Nephron (organoid): ENCODE data around the gene CCL4L2.
A peak's percentile ranks its signal among the peaks of the same experiment; 100 is the strongest.
"Not testable (repeated sequence)": the region's sequence is repeated elsewhere in the genome, so short reads cannot be mapped to it uniquely, and the experiment has no call there.

Experiments
- H3K27ac Mint-ChIP-seq, 3 experiments: 2 replicates each; pipeline ENCODE4 v1.8.0; 2020; ENCODE audit warnings: mixed read lengths in 3 of 3, mild to moderate bottlenecking in 2 of 3, moderate library complexity in 1 of 3
- H3K27me3 Mint-ChIP-seq: 2 replicates; pipeline ENCODE4 v1.8.0; 2021; ENCODE audit warnings: low read depth, mild to moderate bottlenecking, moderate library complexity, mixed read lengths
- H3K36me3 Mint-ChIP-seq: 2 replicates; pipeline ENCODE4 v1.8.0; 2020; ENCODE audit warnings: low read depth, mixed read lengths
- H3K4me1 Mint-ChIP-seq: 2 replicates; pipeline ENCODE4 v1.8.0; 2020; ENCODE audit warnings: mixed read lengths
- H3K4me3 Mint-ChIP-seq, 3 experiments: 2 replicates each; pipeline ENCODE4 v1.8.0; 2020; ENCODE audit warnings: mild to moderate bottlenecking in 3 of 3, mixed read lengths in 3 of 3, moderate library complexity in 2 of 3
- H3K9me3 Mint-ChIP-seq: 2 replicates; pipeline ENCODE4 v1.8.0; 2020; ENCODE audit warnings: mixed read lengths
- TF ChIP-seq, protein P1 (sequence below), 3 experiments: fragments of 200-600 bp; sonication (generic); IDR thresholded peaks; one replicate each; pipeline ENCODE4 v1.5.0; 2021; ENCODE audit warnings: antibody characterized with exemption in 3 of 3; ENCODE audit not compliant: unreplicated experiment in 3 of 3

Gene CCL4L2

DNA sequence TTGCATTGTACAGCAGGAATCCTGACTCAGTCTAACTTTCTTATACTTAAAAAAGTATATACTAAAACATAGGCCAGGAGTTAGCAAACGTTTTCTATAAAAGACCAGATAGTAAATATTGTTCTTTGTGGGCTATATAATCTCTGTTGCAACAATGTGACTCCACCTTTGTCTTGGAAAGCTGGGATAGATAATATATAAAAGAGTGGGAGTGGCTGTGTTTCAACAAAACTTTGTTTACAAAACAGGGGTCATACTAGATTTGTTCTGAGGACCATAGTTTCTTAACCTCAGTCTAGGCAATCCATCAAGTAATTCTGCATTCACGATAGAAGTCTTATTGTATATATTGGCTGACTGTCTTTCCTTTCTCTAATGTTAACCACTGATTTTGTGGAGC lies 25.4 kb upstream of the CCL4L2 start:
- TF ChIP-seq, protein P1, sequence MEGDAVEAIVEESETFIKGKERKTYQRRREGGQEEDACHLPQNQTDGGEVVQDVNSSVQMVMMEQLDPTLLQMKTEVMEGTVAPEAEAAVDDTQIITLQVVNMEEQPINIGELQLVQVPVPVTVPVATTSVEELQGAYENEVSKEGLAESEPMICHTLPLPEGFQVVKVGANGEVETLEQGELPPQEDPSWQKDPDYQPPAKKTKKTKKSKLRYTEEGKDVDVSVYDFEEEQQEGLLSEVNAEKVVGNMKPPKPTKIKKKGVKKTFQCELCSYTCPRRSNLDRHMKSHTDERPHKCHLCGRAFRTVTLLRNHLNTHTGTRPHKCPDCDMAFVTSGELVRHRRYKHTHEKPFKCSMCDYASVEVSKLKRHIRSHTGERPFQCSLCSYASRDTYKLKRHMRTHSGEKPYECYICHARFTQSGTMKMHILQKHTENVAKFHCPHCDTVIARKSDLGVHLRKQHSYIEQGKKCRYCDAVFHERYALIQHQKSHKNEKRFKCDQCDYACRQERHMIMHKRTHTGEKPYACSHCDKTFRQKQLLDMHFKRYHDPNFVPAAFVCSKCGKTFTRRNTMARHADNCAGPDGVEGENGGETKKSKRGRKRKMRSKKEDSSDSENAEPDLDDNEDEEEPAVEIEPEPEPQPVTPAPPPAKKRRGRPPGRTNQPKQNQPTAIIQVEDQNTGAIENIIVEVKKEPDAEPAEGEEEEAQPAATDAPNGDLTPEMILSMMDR (IDR thresholded peaks at IDR 0.05; ENCODE audit: unreplicated experiment in 3 of 3) = no peak
- H3K4me1 Mint-ChIP-seq = no peaks in the 10 kb centered on the region
- no peaks in the 10 kb centered on the region for H3K9me3 Mint-ChIP-seq
- no peaks in the 10 kb centered on the region for H3K36me3 Mint-ChIP-seq
- no peak overlapping the region for H3K27ac Mint-ChIP-seq
- H3K27me3 Mint-ChIP-seq = peaks cover 80% of the 10 kb centered on the region
- peak overlapping the region; percentile 6 to 7 (median 7) for H3K4me3 Mint-ChIP-seq

DNA sequence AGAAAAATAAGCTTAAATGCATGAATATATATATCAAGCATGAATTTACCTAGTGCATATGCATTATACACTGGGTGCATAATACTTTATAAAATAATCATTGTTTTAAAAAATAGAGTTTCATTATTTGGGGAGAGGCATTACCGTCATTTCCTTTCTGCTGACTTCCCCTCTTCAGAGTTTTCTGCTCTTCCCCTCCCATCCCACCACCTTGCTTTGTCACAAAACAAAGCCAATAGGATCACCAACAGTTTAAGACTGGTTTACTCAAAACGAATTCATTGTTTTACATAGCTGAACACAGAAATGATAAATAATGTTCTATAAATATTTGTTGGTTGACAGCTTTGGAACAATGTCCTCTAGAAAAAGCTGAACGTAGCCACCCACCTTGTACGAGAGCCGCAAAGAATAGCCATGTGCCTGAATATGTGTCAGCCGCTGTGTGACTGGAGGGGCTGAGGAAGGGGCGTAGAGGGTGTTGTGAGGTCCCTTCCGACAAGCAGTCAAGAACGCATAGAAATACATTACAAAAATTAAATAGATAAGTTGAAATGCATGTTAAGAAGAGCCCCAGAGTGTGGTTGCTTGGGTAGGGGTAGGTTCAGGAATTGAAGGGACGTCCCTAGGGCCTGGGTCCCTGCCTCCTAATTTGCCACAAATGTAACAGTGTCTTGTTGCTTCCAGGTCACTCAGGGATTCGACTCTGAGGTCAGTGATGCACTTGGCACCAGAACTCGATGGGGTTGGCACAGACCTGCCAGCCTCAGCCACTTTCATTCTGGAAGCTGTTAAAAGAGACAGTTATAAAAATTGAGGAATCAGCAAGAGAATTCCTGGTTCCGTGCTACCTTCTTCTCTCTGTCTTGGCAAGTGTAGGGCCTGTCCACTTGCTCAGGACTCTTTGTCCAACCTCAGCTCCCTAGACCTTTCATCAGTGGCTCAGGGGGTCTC lies 23.8 kb upstream of the CCL4L2 start:
- H3K4me1 Mint-ChIP-seq, H3K27ac Mint-ChIP-seq: not testable (repeated sequence)

DNA sequence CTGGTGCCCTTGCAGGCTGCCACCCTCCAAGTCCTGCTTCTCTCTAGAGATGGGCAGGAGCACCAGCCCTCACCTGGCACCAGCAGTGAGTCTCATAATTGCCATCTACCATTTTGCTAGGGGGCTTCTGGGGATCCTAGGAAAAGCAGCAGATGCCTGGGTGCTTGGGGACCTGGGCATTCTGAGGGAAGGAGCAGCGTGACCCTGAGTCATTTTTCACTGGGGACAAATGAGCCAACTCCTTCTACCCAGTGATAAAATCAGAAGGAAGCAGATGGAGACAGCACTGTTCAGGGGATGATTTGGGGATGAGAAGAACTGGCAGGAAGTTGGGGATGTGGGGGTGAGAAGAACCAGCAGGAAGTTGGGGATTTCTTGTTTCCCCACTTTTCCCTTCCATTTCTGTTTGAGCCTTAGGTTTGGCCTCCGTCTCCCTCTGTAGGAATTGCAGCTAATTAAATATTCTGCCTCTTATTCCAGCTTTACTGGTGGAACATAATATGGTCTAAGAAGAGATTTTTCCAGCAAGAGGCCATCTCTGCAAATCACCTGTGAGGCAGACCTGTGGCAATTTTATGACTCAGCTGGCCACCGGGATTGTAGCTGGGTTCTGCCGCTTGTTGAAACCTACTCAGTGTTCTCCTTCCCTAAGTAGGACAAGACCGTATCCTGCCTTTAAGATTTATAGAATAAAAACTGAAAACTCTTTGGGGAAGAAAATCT lies 22.8 kb upstream of the CCL4L2 start:
- H3K27ac Mint-ChIP-seq, H3K9me3 Mint-ChIP-seq, H3K4me3 Mint-ChIP-seq, H3K36me3 Mint-ChIP-seq, H3K4me1 Mint-ChIP-seq: not testable (repeated sequence)
- H3K27me3 Mint-ChIP-seq = peaks cover 67% of the 10 kb centered on the region

More for the DNA sequence above, 23.8 kb upstream of the CCL4L2 start:
- Mint-ChIP-seq H3K4me3 (peak overlapping the region in 1 of 3 experiments; percentile 8), H3K27me3 (peaks cover 65% of the 10 kb centered on the region)
- not testable (repeated sequence) for H3K36me3 Mint-ChIP-seq, H3K9me3 Mint-ChIP-seq

DNA sequence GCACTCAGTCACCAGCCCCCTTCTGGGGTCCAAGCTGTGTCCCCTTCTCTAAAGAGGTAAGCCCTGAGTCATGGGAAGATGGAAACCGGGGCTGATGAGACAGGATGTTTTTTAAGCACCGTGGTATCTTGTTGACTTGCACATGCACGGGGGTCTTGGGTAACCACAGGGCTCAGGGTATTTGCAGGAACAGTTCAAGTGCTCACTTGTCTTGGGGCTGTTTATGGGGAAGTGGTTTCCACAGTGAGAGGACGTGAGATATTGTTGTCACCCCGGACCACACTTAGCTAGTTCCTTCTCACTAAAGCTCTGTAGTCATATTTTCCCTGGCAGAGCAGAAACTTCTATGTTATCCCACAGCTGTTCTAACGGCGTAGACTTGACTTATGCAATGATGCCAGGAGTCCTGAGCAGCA lies 22.0 kb upstream of the CCL4L2 start:
- Mint-ChIP-seq H3K9me3 (no peaks in the 10 kb centered on the region), H3K4me3 (no peak overlapping the region), H3K36me3 (no peaks in the 10 kb centered on the region), H3K27me3 (peaks cover 59% of the 10 kb centered on the region), H3K4me1 (peaks cover 7% of the 10 kb centered on the region), H3K27ac (no peak overlapping the region)
- TF ChIP-seq, protein P1 (IDR thresholded peaks at IDR 0.05; ENCODE audit: unreplicated experiment in 3 of 3) = no peak

DNA sequence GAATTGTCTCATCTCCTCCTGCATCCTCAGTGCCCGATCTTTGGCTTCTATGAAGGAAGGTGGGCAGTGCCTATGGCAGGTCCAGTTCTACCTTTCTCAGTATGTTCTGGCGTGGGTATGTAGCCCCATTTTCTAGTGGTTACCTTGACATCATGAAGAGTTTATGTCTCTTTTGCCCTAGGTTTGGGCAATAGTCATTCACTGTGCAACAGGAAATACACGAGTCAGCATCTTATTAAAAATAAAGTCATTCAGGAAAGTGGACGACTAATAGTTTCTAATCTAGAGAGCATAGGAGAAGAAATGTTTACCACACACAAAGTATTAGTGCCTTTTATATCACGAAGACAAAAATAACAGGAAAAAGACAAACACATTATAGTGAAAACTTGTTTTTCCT lies 20.9 kb upstream of the CCL4L2 start:
- H3K9me3 Mint-ChIP-seq = not testable (repeated sequence)

DNA sequence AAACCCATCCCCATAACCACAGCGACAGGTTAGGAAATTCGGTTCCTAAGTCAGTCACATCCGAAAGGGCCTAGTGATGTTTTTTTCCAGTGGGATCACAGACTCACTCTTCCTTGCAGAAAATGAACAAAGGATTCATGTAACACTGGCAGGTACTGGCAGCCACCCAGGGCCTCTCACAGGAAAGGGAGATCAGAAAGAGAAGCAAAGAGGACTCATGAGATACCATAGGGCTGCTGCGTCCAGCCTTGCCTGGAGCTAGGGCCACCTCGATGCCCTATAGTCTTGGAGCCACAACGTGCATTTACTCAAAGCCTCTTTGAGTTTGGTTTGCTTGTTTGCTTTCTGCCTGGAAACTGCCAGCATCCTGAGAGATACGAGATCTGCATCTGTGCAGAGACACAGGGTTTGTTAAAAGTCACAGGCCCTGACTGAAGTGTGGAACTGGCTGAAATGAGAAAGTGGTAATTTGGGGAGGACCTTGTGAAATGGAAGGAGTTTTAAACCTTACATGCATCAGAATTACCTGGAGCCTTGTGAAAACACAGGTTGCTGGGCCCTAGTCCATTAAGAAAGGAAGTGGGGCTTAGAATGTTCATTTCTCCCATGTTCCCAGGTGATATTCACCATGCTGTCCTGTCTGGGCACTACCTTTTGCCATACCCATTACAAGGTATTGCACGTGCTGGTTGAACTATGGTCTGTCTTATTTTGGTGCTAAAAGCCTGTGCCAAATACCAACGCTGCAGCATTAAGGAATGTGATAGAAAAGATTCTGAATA lies 20.1 kb upstream of the CCL4L2 start:
- H3K27ac Mint-ChIP-seq, H3K36me3 Mint-ChIP-seq, H3K4me3 Mint-ChIP-seq, H3K9me3 Mint-ChIP-seq: not testable (repeated sequence)
- Mint-ChIP-seq H3K27me3 (peaks cover 50% of the 10 kb centered on the region), H3K4me1 (peaks cover 11% of the 10 kb centered on the region)

More for the DNA sequence above, 20.9 kb upstream of the CCL4L2 start:
- not testable (repeated sequence) for H3K27ac Mint-ChIP-seq, H3K4me3 Mint-ChIP-seq, H3K36me3 Mint-ChIP-seq, H3K4me1 Mint-ChIP-seq
- peaks cover 52% of the 10 kb centered on the region for H3K27me3 Mint-ChIP-seq

DNA sequence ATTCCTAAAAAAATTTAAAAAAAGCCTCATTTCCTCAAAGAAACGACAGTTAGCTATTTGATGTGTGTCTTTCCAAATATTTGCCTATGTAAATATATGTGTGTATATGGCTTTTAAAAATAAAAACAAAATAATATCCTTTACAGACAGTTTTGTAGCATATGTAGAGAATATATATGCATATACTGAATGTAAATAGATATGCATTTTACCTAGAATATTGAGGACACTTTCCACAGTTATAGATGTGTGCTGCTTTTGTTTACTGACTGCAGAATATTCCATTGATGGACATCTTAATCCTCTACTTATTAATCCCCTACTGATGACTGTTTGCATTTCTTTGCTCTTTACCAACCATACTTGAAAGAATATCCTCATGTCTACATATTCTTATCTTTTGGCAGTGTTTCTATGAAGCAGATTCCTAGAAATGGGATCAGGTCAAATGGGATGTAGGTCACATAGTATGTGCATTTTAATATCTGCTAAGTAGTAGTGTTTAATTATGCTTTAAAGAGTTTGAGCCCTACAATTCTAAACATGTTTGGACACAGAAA lies 17.6 kb upstream of the CCL4L2 start:
- peaks cover 11% of the 10 kb centered on the region for H3K4me1 Mint-ChIP-seq
- TF ChIP-seq, protein P1 (IDR thresholded peaks at IDR 0.05; ENCODE audit: unreplicated experiment in 3 of 3) = no peak
- H3K27ac Mint-ChIP-seq = no peak overlapping the region
- no peak overlapping the region for H3K4me3 Mint-ChIP-seq
- H3K9me3 Mint-ChIP-seq = no peaks in the 10 kb centered on the region
- peaks cover 36% of the 10 kb centered on the region for H3K27me3 Mint-ChIP-seq
- H3K36me3 Mint-ChIP-seq = no peaks in the 10 kb centered on the region

DNA sequence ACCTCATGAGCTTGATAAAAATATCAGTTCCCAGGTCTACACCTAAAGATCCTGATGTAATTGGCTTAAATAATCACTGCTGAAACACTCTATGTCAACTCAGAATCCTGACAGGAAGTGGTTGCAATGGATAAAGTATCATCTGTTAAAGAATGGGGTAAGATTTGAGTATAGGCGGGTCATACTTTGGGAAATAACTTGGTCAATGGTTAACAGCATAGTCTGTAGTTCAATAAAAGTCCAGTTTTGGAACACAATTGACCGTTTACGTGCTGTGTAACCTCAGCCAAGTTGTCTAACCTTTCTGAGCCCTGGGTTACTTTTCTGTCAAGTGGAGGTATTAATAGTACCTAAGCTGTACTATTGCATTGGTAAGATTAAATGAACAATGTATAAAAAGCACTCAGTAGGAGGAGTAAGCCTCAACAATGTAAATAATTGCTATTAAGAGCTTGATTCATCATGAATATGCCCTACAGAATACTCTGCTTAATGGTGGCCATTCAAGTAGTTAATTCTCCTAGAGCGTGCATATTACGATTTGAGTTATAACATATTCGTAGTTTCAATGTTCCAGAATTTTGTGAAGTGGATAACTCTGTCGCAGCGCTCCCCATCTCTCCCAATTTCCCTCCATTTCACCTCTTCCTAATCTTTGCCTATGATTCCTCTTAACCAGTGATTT lies 16.6 kb upstream of the CCL4L2 start:
- not testable (repeated sequence) for H3K36me3 Mint-ChIP-seq

DNA sequence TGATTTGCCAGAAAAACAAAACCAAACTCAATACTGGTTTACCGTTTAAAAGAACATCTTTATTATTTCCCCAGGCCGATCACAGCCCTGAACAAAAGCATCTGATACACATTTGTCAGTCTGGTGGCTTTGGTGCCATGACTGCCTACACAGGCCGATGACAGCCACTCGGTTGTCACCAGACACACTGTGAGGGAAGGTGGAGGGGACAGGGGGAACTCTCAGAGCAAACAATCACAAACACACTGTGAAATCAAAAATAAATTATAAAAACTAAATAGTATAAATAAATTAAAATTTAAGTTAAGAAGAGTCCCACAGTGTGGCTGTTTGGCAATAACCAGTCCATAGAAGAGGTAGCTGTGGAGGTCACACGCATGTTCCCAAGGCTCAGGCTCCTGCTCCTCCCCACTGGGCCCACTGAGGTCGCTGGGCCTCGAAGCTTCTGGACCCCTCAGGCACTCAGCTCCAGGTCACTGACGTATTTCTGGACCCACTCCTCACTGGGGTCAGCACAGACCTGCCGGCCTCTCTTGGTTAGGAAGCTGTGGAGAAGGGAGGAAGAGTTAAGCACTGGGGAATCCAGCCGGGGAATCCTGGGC lies 15.9 kb upstream of the CCL4L2 start:
- not testable (repeated sequence) for H3K36me3 Mint-ChIP-seq, H3K4me3 Mint-ChIP-seq
- H3K27me3 Mint-ChIP-seq = peaks cover 30% of the 10 kb centered on the region

More for the DNA sequence above, 16.6 kb upstream of the CCL4L2 start:
- Mint-ChIP-seq H3K4me1 (peaks cover 11% of the 10 kb centered on the region), H3K27me3 (peaks cover 30% of the 10 kb centered on the region)
- H3K4me3 Mint-ChIP-seq, H3K27ac Mint-ChIP-seq, H3K9me3 Mint-ChIP-seq: not testable (repeated sequence)

More for the DNA sequence above, 15.9 kb upstream of the CCL4L2 start:
- peaks cover 11% of the 10 kb centered on the region for H3K4me1 Mint-ChIP-seq
- H3K27ac Mint-ChIP-seq, H3K9me3 Mint-ChIP-seq: not testable (repeated sequence)
